ENCODE results near the gene PDS5A. TPM values are rescaled to one million over a fixed set of nuclear protein-coding genes. Genes with fewer than 3 reads are reported as not detected.

The PDS5A gene
- total and polyA plus RNA-seq, 4 donors: 21.2 to 121 (median 42.3) TPM

DNA sequence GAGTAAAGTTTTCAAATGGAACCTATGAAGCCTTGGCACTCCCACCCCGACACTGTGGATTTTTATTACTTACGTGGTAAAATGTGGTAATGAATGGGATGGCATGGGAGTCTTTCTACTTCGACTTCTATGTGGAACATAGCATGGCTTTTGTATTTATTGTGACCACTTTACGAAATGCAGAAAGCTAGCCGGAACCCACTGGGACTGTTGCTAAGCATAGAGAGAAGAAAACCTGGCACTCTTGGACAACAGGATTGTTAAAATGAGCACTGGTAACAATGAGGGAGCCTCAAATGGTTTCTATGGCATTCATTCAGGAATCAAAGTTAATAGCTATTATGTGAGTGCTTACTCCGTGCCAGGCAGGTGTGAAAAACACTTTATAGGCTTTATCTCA, 113.3 kb downstream of the PDS5A start:
- ATAC-seq (ENCODE audit: insufficient read depth, low FRiP score) (no peak), DNase-seq (no peak)
- Histone ChIP-seq H3K9ac (ENCODE audit: insufficient read depth in 1 of 2, low read length in 2 of 2) (no peak overlapping the region), H3K36me3 (ENCODE audit: control insufficient read depth in 4 of 4, insufficient read depth in 4 of 4, low read length in 4 of 4) (peaks cover 10 to 25% (median 18%) of the 10 kb centered on the region in 4 donors), H3K27ac (ENCODE audit: low read depth in 1 of 2, low read length in 1 of 2) (no peak overlapping the region), H3K27me3 (ENCODE audit: control insufficient read depth in 3 of 3, insufficient read depth in 3 of 3, low read length in 2 of 3) (no peaks in the 10 kb centered on the region), H3K4me3 (no peak overlapping the region), H3K4me1 (ENCODE audit: control insufficient read depth in 5 of 5, insufficient read depth in 5 of 5, low read length in 5 of 5) (no peaks in the 10 kb centered on the region), H3K9me3 (ENCODE audit: control insufficient read depth in 4 of 4, insufficient read depth in 3 of 4, low read length in 3 of 4) (no peaks in the 10 kb centered on the region)
- 97 to 98% methylated on average over 6 of the region's 6 CpGs for WGBS, 2 donors
- TF ChIP-seq, protein P1, sequence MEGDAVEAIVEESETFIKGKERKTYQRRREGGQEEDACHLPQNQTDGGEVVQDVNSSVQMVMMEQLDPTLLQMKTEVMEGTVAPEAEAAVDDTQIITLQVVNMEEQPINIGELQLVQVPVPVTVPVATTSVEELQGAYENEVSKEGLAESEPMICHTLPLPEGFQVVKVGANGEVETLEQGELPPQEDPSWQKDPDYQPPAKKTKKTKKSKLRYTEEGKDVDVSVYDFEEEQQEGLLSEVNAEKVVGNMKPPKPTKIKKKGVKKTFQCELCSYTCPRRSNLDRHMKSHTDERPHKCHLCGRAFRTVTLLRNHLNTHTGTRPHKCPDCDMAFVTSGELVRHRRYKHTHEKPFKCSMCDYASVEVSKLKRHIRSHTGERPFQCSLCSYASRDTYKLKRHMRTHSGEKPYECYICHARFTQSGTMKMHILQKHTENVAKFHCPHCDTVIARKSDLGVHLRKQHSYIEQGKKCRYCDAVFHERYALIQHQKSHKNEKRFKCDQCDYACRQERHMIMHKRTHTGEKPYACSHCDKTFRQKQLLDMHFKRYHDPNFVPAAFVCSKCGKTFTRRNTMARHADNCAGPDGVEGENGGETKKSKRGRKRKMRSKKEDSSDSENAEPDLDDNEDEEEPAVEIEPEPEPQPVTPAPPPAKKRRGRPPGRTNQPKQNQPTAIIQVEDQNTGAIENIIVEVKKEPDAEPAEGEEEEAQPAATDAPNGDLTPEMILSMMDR (IDR thresholded peaks at IDR 0.05; ENCODE audit: control extremely low read depth, extremely low read depth): no peak

DNA sequence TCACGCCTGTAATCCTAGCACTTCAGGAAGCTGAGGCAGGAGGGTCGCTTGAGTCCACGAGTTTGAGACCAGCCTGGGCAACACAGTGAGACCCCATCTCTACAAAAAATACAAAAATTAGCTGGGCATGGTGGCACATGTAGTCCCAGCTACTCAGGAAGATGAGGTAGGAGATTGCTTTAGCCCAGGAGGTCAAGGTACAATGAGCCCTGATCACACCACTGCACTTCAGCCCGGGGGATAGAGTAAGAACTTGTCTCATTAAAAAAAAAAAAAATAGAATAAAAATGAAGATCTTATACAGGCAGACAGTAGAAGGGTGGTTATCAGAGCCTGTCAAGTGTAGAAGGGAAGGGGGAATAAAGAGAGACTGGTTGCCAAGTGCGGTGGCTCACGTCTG, 116.9 kb downstream of the PDS5A start:
- Histone ChIP-seq H3K36me3 (ENCODE audit: control insufficient read depth in 4 of 4, insufficient read depth in 4 of 4, low read length in 4 of 4) (peaks cover 10 to 25% (median 17%) of the 10 kb centered on the region in 4 donors), H3K9me3 (ENCODE audit: control insufficient read depth in 4 of 4, insufficient read depth in 3 of 4, low read length in 3 of 4) (peaks cover 0 to 2% (median 0%) of the 10 kb centered on the region in 4 donors), H3K9ac (ENCODE audit: insufficient read depth in 1 of 2, low read length in 2 of 2) (no peak overlapping the region), H3K4me3 (no peak overlapping the region), H3K4me1 (ENCODE audit: control insufficient read depth in 5 of 5, insufficient read depth in 5 of 5, low read length in 5 of 5) (no peaks in the 10 kb centered on the region), H3K27me3 (ENCODE audit: control insufficient read depth in 3 of 3, insufficient read depth in 3 of 3, low read length in 2 of 3) (no peaks in the 10 kb centered on the region), H3K27ac (ENCODE audit: low read depth in 1 of 2, low read length in 1 of 2) (no peak overlapping the region)
- 97 to 99% methylated on average over 6 of the region's 6 CpGs for WGBS, 2 donors
- TF ChIP-seq, protein P1 (IDR thresholded peaks at IDR 0.05; ENCODE audit: control extremely low read depth, extremely low read depth): no peak
- no peak for DNase-seq
- ATAC-seq (ENCODE audit: insufficient read depth, low FRiP score): no peak

DNA sequence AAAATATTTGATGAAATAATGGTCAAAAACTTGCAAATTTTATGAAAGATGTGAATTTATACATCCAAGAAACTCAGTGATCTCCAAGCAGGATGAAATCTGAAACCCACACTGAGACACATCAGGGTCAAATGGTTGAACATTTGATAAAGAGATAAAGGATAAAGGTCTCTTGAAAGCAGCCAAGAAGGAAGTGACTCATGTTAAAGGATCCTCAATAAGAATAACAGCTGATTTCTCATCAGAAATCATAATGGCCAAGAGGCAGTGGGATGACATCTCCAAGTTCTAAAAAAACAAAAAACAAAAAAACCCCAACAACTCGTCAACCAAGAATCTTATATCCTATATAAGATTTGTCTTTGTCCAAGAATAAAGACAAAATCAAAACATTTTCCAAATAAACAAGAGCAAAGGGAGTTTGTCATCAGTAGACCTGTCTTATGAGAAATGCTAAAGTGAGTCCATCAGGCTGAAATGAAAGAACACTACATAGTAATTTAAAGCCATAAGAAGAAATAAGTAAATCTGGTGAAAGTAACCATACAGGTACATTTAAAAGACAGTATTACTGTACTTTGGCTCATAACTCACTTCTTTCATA, 121.7 kb downstream of the PDS5A start:
- Histone ChIP-seq H3K4me3 (no peak overlapping the region), H3K9me3 (ENCODE audit: control insufficient read depth in 4 of 4, insufficient read depth in 3 of 4, low read length in 3 of 4) (peaks cover 0 to 2% (median 1%) of the 10 kb centered on the region in 4 donors), H3K27ac (ENCODE audit: low read depth in 1 of 2, low read length in 1 of 2) (no peak overlapping the region), H3K36me3 (ENCODE audit: control insufficient read depth in 4 of 4, insufficient read depth in 4 of 4, low read length in 4 of 4) (peaks cover 8 to 31% (median 20%) of the 10 kb centered on the region in 4 donors), H3K27me3 (ENCODE audit: control insufficient read depth in 3 of 3, insufficient read depth in 3 of 3, low read length in 2 of 3) (no peaks in the 10 kb centered on the region), H3K4me1 (ENCODE audit: control insufficient read depth in 5 of 5, insufficient read depth in 5 of 5, low read length in 5 of 5) (no peaks in the 10 kb centered on the region), H3K9ac (ENCODE audit: insufficient read depth in 1 of 2, low read length in 2 of 2) (no peak overlapping the region)
- ATAC-seq (ENCODE audit: insufficient read depth, low FRiP score) (no peak), DNase-seq (no peak)
- TF ChIP-seq, protein P1 (IDR thresholded peaks at IDR 0.05; ENCODE audit: control extremely low read depth, extremely low read depth): no peak
- 95% methylated on average over 1 of the region's 1 CpG for WGBS, 2 donors

DNA sequence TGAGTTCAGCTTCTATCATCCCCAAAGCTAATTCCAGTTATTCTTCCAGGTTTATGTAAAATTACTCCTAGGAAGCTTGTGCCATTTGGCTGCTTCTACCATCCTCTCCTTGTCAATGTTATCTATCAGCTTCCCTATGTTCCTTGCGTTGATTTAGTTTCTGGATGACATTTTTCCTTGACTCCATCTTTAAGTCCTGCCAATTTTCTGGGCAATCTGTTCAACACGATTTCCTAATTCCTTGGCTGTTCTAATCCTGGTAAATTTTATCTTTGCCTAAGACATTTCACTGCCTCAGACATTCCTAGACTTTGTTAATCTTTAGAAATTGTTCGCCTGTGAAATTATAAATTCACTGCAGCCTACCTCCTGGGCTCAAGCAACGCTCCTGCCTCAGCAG, 125.1 kb downstream of the PDS5A start:
- no peak overlapping the region for H3K9ac ChIP-seq (ENCODE audit: insufficient read depth in 1 of 2, low read length in 2 of 2)
- H3K4me1 ChIP-seq (ENCODE audit: control insufficient read depth in 5 of 5, insufficient read depth in 5 of 5, low read length in 5 of 5): no peaks in the 10 kb centered on the region
- H3K27ac ChIP-seq (ENCODE audit: low read depth in 1 of 2, low read length in 1 of 2): no peak overlapping the region
- H3K9me3 ChIP-seq (ENCODE audit: control insufficient read depth in 4 of 4, insufficient read depth in 3 of 4, low read length in 3 of 4): peaks cover 0 to 2% (median 1%) of the 10 kb centered on the region in 4 donors
- DNase-seq (no peak), ATAC-seq (ENCODE audit: insufficient read depth, low FRiP score) (no peak)
- H3K27me3 ChIP-seq (ENCODE audit: control insufficient read depth in 3 of 3, insufficient read depth in 3 of 3, low read length in 2 of 3): no peaks in the 10 kb centered on the region
- WGBS, 2 donors: 72 to 94% methylated on average over 4 of the region's 4 CpGs
- TF ChIP-seq, protein P1 (IDR thresholded peaks at IDR 0.05; ENCODE audit: control extremely low read depth, extremely low read depth): no peak
- no peak overlapping the region for H3K4me3 ChIP-seq
- H3K36me3 ChIP-seq (ENCODE audit: control insufficient read depth in 4 of 4, insufficient read depth in 4 of 4, low read length in 4 of 4): peaks cover 6 to 34% (median 16%) of the 10 kb centered on the region in 4 donors
